HG02884 (cell line): ENCODE results near the gene CTNNBIP1.

ENCODE experiments used
- ATAC-seq: cut with Tn5 transposase; IDR thresholded peaks from one replicate; pipeline ENCODE4 v1.9.1; 2021; ENCODE audit warnings: mild to moderate bottlenecking, moderate library complexity; ENCODE audit not compliant: unreplicated experiment

Gene CTNNBIP1

DNA sequence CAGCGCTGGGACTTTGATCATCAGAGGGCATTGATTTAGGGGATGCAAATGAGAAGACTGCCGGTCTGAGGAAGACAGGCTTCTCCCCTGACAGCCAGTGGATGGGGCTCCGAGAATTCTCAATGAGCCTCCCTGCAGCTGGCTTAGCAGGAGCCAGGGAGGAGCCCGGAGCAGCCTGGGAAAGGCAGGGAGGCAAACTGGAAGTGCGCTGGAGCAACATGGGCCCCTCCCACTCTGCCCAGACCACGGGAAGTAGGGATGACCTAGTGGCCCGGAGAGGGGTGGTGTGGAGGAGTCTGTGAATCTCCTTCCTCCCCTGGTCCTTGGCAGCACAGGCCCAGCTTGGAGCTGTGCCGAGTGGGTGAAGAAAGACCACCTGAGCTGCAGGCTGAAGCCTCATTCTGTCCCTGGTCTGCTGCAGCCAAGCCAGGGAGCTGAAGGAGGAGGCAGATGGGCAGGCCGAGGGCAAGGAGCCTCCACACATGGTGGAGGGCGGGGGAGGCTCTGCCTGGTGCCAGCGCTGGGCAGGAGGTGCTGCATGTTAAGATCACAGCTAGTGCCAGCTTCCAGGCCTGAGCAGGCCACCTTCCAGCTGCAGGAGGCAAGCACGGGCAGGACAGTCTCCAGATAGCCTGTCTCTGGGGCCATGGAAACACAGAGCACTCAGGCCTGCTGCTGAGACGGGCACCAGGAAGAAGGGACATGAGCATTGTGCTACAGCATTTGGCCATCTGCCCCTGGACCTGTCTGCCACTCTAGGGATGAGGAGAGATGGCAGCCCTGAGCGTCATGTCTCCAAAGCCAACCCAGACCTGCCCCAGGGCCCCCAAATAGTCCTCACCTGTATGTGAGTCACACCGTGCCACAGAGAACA, 74.1 kb downstream of the CTNNBIP1 start:
- ATAC-seq = no peak

DNA sequence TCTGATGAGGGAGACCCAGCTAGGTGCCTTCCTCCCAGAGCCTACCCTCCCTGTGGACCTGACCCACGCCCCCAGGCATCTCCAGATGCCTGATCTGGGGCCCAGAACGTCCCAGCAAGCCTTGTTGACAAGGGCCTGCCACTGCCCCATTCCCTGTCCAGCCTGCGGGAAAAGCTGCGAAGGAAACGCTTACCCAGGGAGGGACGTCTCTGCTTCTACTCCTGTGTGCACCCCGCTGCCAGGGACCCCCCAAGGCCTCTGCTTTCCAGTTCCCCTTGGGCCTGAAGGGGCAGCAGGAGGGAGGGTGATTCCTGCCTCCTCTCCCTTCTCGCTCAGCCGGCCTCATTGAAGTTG, 74.7 kb downstream of the CTNNBIP1 start:
- no peak for ATAC-seq

DNA sequence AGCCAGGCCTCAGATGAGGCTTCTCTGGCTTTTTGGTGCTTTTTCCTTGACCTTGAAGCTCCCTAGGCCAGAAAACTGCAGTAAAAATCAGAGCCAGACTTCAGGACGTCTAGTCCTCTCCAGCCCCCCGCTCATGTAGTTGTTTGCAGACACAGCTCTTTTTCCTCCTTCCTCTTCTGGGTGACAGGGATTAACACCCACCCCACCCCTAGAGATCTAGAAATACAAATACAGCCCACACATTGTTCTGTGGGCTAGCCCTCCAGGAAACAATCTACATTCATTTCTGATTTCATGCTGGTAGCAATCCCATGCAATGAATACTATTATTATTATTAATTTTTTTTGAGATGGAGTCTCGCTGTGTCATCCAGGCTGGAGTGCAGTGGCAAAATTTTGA, 76.4 kb downstream of the CTNNBIP1 start:
- ATAC-seq = no peak

DNA sequence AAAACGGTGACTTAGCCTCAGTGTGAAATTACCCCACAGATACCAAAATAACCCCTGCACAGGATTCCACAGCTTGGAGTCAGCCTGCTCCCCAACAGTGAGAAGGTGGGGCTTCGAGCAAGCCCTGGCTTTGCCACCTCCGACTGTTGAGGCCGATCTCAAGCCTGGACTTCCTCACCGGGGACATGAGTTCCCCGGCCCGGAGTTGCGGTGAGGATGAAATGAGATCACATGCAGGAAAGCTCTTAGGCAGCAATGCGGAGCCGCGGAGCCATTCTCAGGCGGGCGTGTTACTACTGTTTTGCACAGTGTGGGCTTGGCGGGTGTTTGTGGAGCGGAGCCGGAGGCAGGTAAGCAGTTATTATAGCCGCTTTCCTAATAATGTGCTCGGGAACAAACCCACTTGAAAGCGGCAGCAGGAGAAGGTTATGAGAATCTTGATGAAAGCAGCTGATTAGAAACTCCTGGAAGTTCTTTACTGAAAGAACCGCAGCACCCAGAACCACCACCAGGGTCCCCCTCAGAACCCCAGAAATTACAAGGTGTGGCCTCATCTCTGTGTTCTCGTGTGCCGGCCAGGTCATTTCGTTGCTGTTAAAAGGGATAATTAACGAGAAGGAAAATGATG, 82.4 kb downstream of the CTNNBIP1 start:
- no peak for ATAC-seq

DNA sequence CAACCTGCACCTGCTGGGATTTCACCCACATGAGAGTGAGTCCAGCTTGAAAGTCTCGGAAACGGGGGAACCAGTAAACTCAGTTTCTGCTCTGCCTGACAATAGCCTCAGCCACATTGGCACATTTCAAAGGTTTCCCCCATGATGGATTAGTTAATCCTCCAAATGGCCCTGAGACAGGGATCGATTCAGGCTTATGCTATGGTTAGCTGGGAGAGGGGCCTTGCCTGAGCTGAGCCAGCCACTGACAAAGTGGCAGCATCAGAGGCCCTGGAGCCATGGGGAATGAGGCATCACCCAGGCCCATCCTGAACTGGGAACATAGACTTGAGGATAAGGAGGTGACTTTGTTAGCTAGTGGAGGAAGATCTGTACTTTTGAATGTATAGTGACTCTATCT, 83.5 kb downstream of the CTNNBIP1 start:
- ATAC-seq = no peak

DNA sequence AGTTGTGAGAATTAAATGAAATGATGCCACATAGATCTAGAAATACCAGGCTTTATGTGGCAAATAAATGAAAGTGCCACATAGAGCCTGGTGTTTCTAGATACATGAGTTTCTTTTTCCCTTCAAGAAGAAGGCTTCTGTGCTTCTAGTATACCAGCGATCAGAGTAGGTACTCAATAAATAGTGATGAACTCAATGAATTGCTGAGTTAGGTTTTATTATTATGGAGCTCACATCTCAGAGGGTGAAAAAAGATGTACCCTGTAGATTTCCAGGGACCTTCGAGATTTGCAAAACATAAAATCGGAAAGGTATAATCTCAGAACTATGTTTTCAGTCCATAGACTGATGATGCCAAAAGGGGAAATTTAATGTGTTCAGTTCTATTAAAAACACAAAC, 84.0 kb downstream of the CTNNBIP1 start:
- no peak for ATAC-seq

DNA sequence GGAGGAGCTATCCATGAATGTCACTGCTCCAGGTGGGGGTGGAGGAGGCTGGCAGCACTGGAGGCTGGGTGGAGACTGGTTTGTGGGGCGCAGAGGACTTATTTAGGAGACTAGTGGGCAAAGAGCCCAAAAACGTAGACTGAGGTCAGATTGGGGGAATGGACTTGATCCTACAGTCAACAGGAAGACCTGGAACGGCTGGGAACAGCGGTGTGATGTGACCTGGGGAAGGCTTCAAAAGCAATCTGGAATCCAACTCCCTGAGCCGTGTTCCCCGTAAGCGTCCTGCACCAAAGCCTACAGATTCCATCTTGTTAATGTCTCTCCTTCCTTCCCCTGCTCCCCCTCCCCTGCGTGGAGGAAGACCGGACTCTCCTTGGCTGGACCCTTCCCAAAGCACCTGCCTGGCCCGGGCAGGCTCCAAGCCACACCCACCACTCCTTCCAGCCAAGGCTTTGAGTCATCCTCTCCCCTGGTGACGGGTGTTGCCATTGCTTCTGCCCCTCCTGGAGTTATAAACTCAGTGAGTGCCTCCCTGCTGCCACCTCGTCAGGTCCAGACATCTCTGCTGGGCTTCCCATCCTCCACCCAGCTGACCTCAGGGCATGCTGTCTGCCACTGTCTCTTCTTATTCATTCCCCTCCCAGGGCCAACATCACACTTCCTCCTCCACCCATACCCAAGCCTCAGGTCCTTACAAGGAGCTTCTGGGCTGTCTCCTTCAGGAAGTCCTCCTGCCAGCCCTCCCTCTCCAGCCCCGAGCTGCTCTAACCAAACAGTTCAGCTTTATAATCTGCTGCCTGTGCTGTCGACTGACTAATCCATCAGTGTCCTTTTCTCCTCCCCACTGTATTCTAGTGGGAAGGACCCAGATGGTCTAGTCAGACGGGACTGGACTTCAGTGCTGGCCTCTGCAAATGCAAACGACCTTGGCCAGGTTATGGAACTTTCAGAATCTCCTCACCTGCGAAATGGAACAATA, 84.7 kb downstream of the CTNNBIP1 start:
- no peak for ATAC-seq

DNA sequence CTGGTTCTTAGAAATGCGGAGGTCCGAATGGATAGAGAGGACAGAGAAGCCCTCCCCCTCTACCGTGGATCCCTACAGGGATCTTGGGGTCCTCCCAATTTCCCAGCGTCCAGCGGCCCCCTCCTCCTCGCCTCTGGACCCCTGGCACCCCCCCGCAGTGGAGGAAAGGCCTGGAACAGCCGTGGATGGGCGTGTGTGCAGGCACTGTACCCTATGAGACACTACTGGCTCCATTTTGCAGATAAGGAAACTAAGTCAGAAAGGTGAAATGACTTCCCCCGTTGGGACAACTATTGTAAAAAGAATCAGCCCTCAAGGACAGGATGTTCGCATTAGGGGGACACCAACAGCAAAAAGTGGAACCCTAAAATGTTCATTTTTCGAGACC, 85.4 kb downstream of the CTNNBIP1 start:
- no peak for ATAC-seq

DNA sequence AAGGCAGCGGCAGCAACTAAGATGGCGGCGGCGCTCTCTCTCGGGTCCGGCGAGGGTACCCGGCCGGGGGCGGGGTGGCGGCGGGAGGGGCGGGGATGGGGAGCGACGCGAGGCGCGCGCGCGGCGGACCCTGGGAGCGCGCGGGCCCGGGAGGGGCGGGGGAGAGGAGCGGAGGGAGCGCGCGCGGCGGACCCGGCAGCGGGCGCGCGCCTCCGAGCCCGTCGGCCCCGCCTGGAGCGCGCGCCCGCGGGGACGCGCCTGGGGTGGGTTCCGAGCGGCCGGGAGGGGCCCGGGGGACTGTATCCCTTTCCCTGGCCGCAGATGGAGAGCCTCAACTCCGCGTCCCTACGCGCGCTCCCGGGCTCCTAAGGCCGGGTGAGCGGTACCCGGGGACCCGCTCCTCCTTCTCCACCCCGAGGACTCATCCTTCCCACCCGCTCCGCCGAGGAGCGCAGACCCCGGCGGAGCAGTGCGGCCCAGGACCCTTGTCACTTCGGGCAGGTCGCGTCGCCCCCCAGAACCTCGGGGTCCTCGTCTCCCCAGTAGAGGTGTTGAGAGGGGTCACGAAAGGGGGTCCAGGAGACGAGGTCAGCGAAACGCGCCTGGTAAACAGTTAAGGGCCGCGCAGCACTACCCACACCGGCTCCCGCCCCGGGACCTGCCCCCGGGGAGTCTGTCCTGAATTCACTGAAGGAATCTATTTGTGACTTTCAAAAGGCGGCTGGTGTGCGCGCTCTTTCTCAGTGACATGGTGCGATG, 85.9 kb downstream of the CTNNBIP1 start, which contains the start of gene CLSTN1:
Gene CLSTN1 (minus strand): TSS at position 23 of the 759 bp plus-strand sequence. CDS start 232 bp downstream, outside the sequence.
- ATAC-seq = peak; percentile 58

DNA sequence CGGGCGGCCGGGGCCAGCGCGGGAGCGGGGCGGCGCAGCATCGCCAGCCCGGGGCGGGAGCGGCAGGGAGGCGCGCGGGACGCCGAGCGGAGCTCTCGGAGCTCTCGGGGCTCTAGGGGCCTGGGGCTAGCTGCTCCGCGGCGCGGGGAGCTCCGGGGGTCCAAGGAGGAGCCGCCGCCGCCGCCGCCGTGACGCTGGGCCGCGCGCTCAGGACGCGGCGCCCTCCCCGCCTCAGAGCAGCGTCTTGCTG, 86.5 kb downstream of the CTNNBIP1 start:
- ATAC-seq = peak; percentile 18

DNA sequence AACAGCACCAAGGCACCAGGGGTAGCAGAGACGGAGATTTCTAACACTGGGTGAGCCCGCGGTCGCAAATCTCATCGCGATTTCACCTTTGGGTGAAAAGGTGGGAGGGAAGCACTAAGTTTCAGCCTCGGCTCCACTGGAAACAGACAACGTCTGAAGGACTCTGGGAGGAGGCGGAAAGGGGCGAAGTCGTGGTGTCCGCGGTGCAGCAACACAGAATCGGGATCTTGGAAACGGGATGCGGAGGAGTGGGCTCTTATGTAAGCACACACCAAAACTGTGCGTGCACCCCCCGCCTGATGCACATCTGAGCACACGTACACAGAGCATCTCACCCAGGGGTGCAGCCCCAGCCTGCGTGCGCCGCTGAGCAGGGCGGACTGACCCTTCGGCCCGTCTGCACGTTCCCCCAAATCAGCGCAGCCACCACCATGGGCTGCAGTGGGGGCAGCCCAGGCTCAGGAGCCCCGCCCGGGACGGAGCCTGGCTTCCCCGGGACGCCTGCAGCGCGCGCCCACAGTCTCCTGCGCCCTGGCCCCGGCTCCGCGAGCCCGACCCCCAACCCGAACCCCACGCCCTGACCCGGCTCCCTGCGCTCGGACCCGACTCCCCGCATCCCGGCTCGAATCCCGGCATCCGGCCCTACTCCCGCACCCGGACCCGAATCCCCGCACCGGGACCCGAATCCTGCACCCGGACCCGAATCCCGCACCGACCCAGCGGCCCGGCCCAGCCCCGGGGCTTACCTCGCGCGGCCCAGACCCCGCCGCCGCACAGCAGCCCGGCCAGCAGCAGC, 87.0 kb downstream of the CTNNBIP1 start:
- no peak for ATAC-seq

DNA sequence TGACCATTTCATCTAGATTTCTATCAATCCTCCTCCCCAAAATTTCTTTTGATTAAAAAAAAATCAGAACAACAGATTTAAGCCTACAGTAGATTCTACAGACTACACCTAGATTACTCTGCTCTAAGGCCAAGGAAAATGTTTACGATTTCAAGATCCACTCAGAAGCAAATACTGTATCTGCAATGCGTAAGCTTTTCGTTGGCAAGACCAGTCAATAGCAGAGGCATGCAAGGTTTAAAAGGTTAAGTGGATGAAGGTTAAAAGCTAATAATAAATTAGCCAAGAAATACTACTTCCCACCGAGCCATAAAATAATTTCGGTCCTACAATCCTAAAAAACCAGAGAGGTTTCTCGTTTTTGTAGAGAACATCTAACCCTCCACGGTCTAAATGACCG, 87.6 kb downstream of the CTNNBIP1 start:
- ATAC-seq = no peak

DNA sequence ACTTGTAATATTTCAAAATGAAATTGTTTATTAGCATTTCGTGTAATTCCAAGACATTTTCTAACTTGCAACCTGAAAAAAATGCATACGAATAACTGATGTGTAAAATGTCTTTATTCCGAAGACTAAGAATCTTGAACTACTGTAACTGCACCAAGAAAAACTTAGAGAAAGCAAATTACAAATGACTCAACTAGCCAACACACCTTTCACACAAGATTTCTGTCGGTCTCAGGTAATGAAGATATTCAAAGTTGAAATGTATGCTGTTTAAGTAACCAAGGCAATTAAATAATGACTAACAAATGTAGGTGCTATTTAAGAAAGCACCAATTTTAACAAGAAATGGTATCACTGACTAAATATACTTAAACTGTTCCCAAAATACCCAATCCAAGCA, 88.4 kb downstream of the CTNNBIP1 start:
- no peak for ATAC-seq

DNA sequence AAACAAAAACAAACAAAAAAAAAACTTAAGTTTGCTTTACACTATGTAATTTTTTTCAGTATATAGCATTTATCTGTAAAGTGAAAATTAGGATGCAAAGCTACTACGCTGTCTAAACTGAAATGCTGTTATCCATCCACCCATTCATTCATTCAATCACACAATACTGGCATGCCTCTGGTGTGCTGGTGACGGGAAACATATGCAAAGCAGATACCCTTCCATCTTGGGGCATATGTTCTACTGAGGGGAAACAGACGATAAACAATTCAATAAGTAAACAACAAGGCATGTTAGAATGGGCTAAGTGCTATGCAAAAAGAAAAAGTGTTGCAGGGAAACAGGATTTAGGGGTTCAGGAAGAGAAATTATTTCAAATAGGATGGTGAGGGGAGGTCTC, 89.5 kb downstream of the CTNNBIP1 start:
- ATAC-seq = no peak

DNA sequence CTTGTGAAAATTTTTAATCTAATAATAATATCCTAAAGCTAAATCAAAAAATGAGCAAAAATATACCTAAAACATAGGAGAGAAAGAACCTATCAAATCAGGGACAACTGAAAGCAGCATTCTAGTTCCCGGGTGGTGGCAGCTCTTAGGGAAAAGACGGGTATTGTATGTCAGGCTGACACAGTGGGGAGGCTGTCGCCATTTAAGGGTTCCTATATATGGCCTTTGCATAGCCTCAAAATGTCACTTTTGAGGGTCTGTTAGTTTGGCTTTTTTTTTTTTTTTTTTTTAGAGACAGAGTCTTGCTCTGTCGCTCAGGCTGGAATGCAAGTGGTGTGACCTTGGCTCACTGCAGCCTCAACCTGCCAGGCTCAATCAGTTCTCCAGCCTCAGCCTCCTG, 92.3 kb downstream of the CTNNBIP1 start:
- no peak for ATAC-seq

DNA sequence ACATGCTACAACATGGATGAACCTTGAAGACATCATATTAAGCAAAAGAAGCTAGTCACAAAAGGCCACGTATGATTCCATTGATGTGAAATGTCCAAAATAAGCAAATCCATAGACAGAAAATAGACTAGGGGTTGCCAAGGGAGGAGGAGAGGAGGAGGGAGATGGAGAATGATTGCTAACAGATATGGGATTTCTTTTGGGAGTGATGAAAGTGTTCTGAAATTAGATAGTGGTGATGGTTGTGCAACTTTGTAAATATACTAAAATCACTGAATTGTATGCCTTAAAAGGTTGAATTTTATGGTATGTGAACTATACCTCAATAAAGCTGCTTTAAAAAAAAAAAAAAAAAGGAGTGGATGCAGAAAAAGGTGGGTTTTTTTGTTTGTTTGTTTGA, 93.9 kb downstream of the CTNNBIP1 start:
- ATAC-seq = no peak

DNA sequence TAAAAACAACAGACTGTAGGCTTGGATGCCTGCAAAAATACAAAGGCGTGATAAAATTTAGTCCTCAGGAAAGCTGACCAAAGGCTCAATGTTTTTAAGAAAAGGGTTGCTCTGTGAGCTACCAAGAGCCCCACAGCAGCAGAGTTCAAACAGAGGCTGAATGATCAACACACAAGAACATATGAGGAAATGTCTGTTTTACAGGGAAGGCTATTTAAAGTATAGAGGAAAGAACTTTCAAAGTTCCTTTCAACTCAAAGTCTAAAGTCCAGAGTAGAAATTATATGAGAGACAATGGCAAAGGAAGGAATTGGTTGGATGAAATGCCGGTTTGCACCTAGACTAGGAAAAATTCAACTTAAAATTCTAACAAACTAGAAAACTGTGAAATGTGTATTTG, 94.9 kb downstream of the CTNNBIP1 start:
- no peak for ATAC-seq

DNA sequence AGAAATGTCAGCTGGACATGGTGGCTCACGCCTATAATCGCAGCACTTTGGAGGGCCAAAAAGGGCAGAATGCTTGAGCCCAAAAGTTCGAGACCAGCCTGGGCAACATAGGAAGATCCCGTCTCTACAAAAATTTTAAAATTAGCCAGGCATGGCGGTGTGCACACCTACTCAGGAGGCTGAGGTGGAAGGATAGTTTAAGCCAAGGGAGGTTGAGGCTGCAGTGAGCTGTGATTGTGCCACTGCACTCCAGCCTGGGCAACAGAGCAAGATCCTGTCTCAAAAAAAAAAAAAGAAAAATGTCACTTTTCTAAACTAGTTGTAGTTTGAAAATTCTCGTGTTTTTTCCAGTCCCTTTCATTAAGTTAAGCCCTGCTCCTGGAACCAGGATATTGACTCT, 95.5 kb downstream of the CTNNBIP1 start:
- ATAC-seq = no peak

DNA sequence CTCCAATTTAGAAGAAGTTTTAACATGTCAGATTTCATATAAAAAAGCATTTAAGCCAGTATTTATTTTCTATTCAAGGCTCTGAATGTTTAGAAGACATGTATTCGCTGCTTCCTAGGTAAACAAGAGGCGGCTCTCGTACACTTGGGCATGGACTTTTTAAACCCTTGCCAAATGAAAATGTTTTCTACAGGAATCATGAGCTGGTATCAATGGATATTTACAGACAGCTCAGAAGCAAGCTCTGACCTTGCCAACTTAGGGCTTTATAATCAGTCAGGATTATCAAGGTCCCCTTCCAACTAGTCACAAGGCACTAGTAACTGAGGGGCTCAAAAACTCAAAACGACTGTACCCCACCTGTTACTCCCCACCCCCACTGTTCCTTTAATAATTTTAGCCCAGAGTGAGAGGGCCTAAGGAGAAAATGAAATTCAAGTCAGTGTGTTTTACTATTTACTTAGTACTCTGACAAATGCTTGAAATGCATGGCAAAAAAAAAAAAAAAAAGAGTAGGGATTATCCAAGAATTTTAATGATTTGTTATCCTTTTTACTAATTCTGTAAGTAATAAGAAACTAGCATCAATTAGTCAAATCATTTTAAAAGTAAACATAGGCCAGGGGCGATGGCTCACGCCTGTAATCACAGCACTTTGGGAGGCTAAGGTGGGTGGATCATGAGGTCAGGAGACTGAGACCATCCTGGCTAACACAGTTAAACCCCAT, 98.7 kb downstream of the CTNNBIP1 start:
- no peak for ATAC-seq
